ENCODE measurements around the gene LCNL1.

Gene LCNL1

DNA sequence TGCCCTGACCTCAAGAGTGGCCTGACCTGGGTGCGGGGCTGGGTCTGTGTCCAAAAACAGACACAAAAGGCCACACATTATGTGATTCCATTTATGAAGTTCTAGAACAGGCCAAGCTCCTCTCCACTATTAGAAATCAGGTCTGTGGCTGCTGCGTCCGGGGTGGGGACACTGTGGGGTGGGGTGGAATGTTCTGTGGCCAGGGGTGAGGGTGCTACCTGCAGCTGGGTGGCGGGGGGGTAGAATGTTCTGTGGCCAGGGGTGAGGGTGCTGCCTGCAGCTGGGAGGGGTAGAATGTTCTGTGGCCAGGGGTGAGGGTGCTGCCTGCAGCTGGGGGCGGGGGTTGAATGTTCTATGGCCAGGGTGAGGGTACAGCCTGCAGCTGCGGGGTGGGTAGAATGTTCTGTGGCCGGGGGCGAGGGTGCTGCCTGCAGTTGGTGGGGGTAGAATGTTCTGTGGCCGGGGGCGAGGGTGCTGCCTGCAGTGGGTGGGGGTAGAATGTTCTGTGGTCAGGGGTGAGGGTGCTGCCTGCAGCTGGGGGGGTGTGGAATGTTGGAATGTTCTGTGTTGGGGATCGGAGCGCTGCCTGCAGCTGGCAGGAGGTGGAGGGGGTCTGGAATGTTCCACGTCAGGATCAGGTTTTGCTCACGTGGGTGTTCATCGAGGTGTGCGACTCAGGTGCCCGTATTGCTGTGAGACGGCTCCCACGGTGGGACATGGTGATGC lies 22.4 kb upstream of the LCNL1 start:
- DNase-seq = no peak

DNA sequence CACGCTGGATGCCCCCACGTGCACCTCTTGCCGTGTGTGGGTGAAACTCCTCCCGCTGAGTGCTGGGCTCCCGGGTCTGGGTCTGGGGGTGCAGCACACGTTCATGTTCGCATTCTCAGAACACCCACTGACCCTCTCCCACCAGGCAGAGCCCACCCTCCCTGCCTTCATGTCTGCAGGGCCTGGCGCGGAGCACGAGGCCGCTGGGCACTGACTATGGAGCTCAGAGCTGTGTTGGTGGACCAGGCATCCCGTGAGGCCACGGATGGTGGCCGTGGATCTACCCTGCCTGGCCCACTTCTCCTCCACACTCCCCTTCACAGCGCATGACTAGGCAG lies 21.9 kb upstream of the LCNL1 start:
- DNase-seq = no peak

DNA sequence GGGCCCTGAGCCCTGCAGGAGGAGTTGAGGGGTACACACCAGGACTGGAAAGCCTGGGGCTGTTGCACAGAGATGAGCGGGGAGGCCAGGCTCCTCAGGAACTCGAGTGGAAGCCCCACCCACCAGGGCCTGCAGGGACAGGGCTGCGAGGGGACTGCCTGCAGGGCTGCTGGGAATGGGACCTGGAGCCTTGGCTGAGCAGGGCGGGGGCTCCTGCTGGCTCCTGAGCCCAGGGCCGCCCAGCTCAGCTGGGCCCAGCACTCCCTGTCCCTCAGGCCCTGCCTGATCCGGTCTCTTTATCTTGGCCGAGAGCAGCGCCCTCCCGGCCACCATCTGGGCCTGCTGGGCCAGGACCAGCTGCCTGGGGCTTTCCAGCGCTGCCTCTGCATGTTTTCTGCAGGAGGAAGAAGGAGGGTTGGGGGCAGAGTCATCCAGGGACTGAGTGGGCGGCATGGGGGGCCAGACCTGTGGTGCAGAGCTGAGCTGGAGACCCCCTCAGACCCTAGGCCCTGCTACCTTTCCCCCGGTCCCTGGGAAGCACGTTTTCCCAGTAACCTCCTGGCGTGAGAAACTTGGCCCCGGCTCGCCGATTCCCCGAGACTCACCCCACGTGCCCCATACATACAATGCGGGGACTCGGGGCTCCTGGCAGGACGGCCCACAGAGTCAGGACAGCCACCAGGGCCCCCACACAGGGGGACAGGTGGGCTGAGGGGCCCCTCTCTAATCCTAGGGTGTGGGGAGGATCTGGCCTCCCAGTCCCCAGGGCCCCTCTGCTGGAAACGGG lies 21.3 kb upstream of the LCNL1 start:
- DNase-seq = no peak

GRCh38 chr9:136962163-136962562 lies 20.6 kb upstream of the LCNL1 start:
- DNase-seq = no peak

DNA sequence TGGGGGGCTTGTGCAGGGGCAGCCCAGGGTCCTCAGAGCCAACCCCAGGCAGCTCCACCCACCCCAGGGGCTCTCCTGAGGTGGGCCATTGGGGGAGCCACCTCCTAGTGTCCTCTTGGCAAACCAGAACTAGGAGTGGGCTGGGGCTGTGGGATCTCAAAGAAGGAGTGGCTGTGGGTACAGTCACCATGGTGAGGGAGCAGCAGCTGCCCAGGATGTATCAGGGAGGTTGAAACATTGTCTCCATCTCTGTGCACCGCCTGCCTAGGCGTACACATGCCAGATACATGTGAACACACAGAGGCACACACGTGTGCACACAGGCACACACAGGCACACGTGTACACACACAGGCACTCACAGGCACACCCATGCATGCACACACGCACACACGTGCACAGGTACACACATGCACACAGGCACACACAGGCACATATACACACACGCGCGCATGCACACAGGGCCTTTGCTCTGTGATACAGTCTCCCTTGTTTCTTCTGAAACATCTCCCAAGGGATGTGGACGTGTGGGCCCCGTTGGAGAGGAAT lies 20.0 kb upstream of the LCNL1 start:
- no peak for DNase-seq

DNA sequence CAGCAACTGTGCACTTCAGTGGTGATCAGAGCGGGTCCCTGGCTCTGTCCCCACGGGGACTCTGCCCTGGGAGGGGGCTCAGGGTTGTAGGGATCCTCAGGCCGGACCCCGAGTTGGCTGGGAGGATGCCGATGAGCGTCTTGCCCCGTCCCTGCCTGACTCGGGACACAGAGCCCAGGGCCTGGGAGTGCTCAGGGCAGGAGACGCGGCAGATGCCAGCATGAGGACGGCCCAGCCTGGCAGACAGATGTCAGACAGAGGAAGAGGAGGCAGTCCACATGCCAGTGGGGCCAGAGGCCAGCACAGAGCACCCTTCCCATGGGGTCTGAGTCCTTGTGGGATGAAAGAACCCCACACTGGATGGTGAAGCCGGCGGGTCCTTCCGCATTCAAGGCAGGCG lies 19.5 kb upstream of the LCNL1 start:
- DNase-seq = no peak

GRCh38 chr9:136963751-136964150 lies 19.0 kb upstream of the LCNL1 start:
- no peak for DNase-seq

- no peak for DNase-seq
These were observed 18.6 kb upstream of the LCNL1 start for GRCh38 chr9:136964171-136964689.

DNA sequence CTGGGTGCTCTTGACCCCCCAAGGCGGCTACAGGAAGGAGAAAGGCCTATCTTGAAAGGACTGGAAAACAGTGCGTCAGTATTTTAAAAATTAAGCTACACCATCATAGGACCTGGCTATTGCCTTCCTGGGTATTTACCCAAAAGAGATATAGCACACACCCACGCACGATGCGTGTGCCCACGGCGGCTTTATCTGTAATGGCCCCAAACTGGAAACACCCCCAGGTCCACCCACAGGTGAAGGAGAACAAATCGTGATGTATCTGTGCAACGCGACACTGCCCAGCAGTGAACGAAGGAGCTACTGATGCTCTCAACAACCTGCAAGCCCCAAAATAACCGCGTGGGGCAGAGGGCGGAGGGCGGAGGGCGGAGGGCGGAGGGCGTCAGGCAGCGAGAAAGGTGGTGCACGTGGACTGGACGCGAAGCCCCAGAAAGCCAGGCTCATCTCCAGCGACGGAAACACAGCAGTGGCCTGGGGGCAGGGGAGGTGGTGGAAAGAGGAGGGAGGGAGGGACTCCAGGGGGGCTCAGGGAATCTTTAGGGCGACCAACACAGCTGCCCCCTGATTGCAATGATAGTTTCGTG lies 17.9 kb upstream of the LCNL1 start:
- DNase-seq = no peak

DNA sequence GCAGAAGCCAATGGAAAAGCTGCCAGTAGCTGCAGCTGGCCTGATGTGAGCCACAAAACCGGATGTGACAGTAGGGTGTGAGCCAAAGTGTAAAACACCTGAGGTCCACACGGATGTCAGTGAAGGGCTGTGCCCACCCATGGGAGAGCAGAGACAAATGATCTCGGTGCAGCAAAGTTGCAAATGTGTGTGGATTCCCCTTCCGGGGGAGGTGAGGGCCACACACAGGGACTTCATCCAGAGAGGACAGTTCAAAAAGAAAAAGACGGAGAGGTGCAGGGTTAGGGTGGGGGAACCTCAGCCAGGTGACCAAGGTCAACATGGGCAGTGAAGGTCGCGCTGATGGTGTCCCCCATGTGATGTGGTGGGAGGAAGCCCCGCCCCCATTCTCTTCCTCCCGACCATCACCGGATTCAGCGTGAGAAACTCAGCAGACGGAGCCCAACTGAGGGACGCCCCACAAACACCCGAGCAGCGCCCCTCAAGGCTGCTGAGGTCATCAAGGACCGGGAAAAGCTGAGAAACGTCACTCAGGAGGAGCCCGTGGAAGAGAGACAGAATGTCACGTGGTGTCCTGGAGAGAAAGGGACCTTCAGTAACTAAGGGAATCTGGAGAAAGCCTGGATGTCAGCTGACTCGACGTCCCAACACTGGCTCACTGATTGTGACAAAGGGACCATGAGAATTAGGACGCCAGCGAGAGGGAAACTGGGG lies 16.9 kb upstream of the LCNL1 start:
- DNase-seq = peak; percentile 39

DNA sequence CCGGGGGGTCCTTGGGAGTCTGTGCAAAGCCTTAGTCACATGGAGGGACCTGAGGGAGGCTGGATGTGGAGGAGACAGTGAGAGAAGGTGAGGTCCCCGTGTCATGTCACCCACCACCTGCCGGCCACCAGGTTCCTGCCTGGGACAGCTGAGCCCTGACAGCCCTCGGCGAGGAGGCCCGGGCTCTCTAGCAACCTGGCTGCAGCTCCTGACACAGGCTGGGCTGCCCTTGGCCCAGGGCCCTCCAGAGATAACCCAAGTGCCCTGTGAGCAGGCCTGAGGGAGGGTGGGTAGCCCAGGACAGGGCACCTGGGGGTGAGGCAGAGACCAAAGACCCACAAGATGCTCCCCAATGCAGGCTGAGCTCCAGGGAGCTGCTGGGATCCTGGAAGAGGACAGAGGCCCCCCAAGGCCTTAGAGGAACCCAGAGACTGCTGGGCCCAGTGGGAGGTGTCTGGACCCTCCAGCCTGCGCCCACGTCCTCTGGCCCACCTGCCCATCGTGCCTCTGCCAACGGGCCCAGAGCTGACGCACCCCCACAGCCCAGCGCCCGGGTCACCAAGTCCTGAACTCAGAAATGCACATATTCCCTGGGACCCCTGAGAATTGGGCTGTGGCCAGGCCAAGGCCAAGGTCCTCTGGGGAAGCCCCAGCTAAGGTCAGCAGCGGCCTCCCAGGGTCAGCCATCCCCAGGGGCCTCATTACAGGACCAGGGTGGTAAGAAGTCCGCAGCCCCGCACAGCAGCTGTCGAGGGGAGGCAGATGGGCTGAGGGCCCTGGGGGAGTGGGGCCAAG lies 14.3 kb upstream of the LCNL1 start:
- DNase-seq = no peak

GRCh38 chr9:136969150-136969549 lies 13.6 kb upstream of the LCNL1 start:
- DNase-seq = no peak

- no peak for DNase-seq
These were observed 13.0 kb upstream of the LCNL1 start for GRCh38 chr9:136969774-136970173.

- no peak for DNase-seq
These were observed 12.4 kb upstream of the LCNL1 start for GRCh38 chr9:136970361-136970760.

DNA sequence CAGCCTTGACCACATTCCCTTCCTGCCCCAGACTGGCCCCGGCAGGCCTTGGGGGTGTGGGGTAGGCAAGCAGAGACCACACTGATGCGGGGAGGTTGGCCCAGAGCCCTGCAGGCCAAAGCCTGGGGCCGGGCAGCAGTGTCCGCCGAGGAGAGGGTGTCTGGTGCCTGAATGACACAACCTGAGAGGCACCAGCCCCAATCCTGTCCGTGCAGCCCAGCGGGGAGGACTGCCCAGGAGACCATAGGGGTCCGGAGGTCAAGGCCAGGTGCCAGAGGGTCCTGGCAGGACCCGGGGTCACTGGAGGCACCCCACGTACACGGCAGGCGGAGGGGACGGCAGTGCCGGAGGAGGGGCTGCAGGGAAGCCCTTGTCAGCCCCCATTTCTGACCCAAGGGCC lies 11.0 kb upstream of the LCNL1 start:
- DNase-seq = no peak

DNA sequence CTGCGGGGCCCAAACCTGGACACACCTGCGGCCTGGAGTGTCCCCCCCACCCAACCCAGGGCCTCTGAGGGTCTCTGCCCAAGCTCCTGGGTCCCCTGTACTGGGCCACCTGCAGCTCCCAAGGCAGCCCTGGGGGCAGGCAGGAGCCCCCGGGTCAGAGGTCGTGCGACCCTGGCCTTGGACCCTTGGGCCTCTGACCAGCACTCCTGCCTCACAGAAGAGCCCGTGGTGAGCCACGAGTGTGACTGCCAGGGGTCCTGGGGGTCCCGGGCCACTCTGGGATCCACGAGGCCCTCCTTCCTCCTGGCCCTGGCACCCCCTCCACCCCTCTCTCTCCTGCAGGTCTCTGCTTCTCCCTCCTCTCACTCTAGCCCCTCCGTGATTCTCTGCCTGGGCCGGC lies 10.5 kb upstream of the LCNL1 start:
- DNase-seq = no peak

DNA sequence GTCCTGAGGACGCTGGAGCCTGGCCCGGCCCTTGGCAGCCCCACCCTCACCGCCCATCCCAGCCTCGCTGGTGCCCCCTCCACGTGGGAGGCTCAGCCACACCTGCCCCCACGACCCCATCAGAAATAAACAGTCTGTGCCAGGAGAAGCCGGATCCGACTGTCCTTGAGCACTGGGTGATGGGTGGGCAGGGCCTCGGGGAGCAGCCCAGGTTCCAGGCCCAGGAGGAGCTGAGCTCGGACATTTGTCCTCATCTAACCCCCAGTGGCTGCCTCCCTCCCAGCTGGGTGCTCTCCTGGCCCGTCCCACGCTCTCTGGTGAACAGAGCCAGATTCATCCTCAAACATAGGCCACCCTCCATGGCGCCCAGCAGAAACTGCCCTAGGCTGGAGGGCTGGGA lies 10.1 kb upstream of the LCNL1 start:
- DNase-seq = no peak

- DNase-seq = no peak
These were observed 8.9 kb upstream of the LCNL1 start for GRCh38 chr9:136973618-136974617.

- DNase-seq = no peak
These were observed 7.8 kb upstream of the LCNL1 start for GRCh38 chr9:136974817-136975535.

DNA sequence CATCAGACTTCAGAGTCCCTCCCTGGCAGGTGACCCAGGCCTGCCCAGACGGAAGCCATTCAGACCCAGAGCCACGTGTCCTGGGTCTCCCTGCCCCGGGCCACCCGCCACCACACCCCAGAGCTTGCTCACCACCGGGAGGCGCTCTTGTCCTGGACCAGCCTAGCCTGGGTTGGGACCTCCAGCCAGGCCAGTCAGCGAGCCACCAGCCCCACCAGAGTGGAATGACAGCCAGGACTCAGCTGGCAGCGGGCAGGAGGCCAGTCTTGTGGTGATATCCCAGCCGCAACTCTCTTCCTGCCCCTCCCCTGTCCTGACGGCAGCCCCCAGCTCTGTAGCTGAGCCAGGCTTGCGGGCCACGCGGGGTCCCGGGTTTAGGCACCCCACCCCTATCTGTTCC lies 7.1 kb upstream of the LCNL1 start:
- DNase-seq = peak; percentile 43

All from activated T-cell treated with anti-CD3 and anti-CD28 coated beads, Interleukin-2, amount 50 U/mL, for 1 hour (primary cell).